ENCODE data around the gene USH1C. TPM values are rescaled to one million over a fixed set of nuclear protein-coding genes. Genes with fewer than 3 reads are reported as not detected.

USH1C gene
- total and polyA plus RNA-seq, 2 of the 13 experiments (the other 11 are each of a cell fraction or from before 2014, with no cell fraction given), result not detected

GRCh38 chr11:17504330-17505107, 39.7 kb downstream of the USH1C start (continued):
- peak; percentile 98 for TF ChIP-seq ZNF362 (CRISPR knock-in tag; IDR thresholded peaks at IDR 0.05; ENCODE audit: borderline replicate concordance)
- TF ChIP-seq STAG1 (CRISPR knock-in tag; IDR thresholded peaks at IDR 0.05), result peak; percentile 93
- no peak for TF ChIP-seq HDAC2 (CRISPR knock-in tag; IDR thresholded peaks at IDR 0.05)
- TF ChIP-seq ZNF609 (CRISPR knock-in tag; IDR thresholded peaks at IDR 0.05; ENCODE audit: borderline replicate concordance), result no peak
- no peak for TF ChIP-seq ZNF781 (CRISPR knock-in tag; IDR thresholded peaks at IDR 0.05; ENCODE audit: borderline replicate concordance, not compliant biosample characterization)
- TF ChIP-seq CBX1 (IDR thresholded peaks at IDR 0.05; ENCODE audit: low read depth), result no peak
- no peak for TF ChIP-seq GPN1 (CRISPR knock-in tag; IDR thresholded peaks at IDR 0.05; ENCODE audit: borderline replicate concordance)
- no peak for TF ChIP-seq ZFP62 (CRISPR knock-in tag; IDR thresholded peaks at IDR 0.05)
